CD4-positive, alpha-beta T cell treated with Interleukin-1 beta for 1 hour (primary cell): Measurements from ENCODE around the gene P2RX7.

Source experiments
- DNase-seq, 2 donors: peaks; one replicate each; pipeline ENCODE4 v3.0.0-alpha.2; 2020 to 2022

P2RX7 gene

GRCh38 chr12:121111684-121112083 lies 21.0 kb upstream of the P2RX7 start:
- DNase-seq = no peak

- DNase-seq = no peak
Measured at GRCh38 chr12:121112496-121112895, 20.2 kb upstream of the P2RX7 start.

GRCh38 chr12:121113057-121113456 lies 19.6 kb upstream of the P2RX7 start:
- no peak for DNase-seq

- DNase-seq = no peak
Measured at GRCh38 chr12:121114019-121114639, 18.5 kb upstream of the P2RX7 start.

- DNase-seq = no peak
Measured at GRCh38 chr12:121114806-121115205, 17.9 kb upstream of the P2RX7 start.

GRCh38 chr12:121115530-121115929 lies 17.1 kb upstream of the P2RX7 start:
- no peak for DNase-seq

- no peak for DNase-seq
Measured at GRCh38 chr12:121116318-121117225, 16.1 kb upstream of the P2RX7 start.

- DNase-seq = no peak
Measured at GRCh38 chr12:121117226-121117777, 15.4 kb upstream of the P2RX7 start.

- no peak for DNase-seq
Measured at GRCh38 chr12:121120323-121120722, 12.4 kb upstream of the P2RX7 start.

GRCh38 chr12:121120989-121121755 lies 11.5 kb upstream of the P2RX7 start:
- no peak for DNase-seq

- no peak for DNase-seq
Measured at GRCh38 chr12:121121805-121122204, 10.9 kb upstream of the P2RX7 start.

- no peak for DNase-seq
Measured at GRCh38 chr12:121123488-121123887, 9.2 kb upstream of the P2RX7 start.

- no peak for DNase-seq
Measured at GRCh38 chr12:121124402-121125109, 8.1 kb upstream of the P2RX7 start.

GRCh38 chr12:121127501-121127900 lies 5.2 kb upstream of the P2RX7 start:
- DNase-seq = no peak

- DNase-seq = peak; percentile 91 to 92
Measured at GRCh38 chr12:121128908-121129810, 3.5 kb upstream of the P2RX7 start.

- DNase-seq = no peak
Measured at GRCh38 chr12:121129811-121130147, 2.9 kb upstream of the P2RX7 start.

GRCh38 chr12:121130866-121131373 lies 1.8 kb upstream of the P2RX7 start:
- no peak for DNase-seq

GRCh38 chr12:121131941-121132341 lies 735 bp upstream of the P2RX7 start:
- DNase-seq = no peak

GRCh38 chr12:121133838-121134237 lies 1.2 kb downstream of the P2RX7 start:
- no peak for DNase-seq

- DNase-seq = no peak
Measured at GRCh38 chr12:121135320-121135719, 2.6 kb downstream of the P2RX7 start.

GRCh38 chr12:121137512-121137911 lies 4.8 kb downstream of the P2RX7 start:
- DNase-seq = no peak
